GM10266 (cell line): ENCODE data around the gene TMEFF2.
A peak's percentile ranks its signal among the peaks of the same experiment; 100 is the strongest.

ENCODE experiments used
- DNase-seq: peaks from one replicate; pipeline ENCODE4 v3.0.0; 2012; ENCODE audit errors: extremely low spot score
- CTCF ChIP-seq: IDR thresholded peaks from 2 replicates; pipeline ENCODE4 v1.5.1; 2012; ENCODE audit warnings: mild to moderate bottlenecking, low read depth; ENCODE audit not compliant: control insufficient read depth, insufficient read depth; ENCODE audit errors: missing control alignments

TMEFF2 gene

GRCh38 chr2:192010073-192010472 is 184.7 kb downstream of the TMEFF2 start:
- no peak for DNase-seq
- TF ChIP-seq CTCF, result no peak

GRCh38 chr2:192007581-192008228 is 187.0 kb downstream of the TMEFF2 start:
- no peak for DNase-seq
- TF ChIP-seq CTCF, result no peak

GRCh38 chr2:192005211-192005610 is 189.5 kb downstream of the TMEFF2 start:
- no peak for DNase-seq
- TF ChIP-seq CTCF, result no peak

DNA sequence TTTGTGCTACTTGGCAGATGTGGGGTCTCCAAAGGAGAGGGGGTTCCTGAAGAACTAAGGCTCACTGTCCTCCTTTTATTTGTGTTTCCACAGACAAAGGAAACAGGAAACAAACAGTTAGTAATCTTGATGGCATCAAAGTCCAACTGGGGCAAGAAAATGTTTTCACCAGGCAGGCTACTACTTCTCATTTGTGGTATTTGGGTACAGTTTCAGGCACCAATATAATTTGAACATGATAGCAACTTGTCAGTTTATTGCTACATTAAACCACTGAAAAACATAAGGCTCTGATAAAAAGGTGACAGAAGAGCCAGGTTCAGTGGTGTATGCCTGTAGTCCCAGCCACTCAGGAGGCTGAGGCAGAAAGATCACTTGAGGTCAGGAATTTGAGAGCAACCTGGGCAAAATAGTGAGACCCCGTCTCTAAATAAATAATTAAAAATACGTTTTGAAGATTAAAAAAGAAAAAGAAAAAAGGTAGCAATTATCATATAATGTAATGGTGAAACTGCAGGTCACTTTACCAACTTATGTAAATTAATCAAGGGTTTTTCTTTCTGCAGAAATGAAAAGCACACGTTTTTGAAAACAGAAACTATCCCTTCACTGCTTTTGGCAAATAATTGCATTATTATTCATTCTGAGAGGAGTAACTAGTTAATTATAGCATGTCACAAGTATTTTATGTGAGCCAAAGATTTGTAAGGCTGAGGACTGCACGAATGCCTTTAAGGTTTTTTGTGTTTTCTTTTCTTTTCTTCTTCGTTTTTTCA is 190.4 kb downstream of the TMEFF2 start:
- no peak for TF ChIP-seq CTCF
- DNase-seq, result peak; percentile 11

DNA sequence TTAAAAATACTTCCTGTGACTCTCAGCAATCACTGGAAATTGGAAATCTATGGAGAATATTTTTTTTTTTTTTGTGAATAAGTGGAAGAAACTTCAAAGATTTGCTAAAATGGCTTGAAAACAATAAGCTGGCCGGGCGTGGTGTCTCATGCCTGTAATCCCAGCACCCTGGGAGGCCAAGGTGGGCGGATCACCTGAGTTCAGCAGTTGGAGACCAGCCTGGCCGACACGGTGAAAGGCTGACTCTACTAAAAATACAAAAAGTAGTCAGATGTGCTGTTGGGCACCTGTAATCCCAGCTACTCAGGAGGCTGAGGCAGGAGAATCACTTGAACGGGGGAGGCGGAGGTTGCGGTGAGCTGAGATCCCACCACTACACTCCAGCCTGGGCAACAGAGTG is 192.3 kb downstream of the TMEFF2 start:
- no peak for TF ChIP-seq CTCF
- no peak for DNase-seq

DNA sequence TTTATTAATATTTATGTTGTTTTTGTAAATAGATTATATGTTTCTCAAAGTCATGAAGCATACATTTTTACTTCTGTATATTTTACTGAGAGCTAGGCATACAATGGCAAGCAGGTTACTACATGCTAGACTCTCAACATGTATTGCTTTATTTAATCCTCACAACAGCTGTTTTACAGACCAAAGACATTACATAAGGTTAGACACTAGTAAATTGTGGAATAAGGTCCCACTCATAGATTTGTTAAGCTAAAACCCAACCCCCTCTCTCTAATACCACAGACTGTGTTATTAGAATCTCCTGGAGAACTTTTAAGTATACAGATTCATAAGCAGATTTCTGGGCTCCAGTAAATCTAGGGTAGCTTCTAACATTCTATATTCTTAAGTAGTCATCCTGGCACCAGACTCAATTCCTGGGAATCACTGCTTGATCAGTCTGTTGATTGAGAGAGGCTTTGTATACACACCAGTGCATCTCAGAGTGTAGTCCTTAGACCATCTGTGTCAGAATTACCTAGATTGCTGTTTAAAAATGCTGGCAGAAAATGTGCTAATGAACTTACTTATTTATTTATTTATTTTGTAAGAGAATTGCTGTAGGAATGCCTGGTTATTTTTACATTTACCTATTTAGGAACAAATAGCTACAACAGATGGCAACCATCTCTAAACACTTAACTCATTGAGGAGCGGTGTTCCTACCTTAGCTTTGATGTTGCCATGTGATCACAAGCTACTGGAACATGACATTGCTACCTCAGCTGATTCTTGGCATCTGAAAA is 194.3 kb downstream of the TMEFF2 start:
- no peak for DNase-seq
- TF ChIP-seq CTCF, result no peak
